Activated T-cell treated with anti-CD3 and anti-CD28 coated beads, Interleukin-2, amount 50 U/mL, for 48 hours (primary cell): Measurements from ENCODE around the gene DUSP8.
"Not testable (repeated sequence)": the region's sequence is repeated elsewhere in the genome, so short reads cannot be mapped to it uniquely, and the experiment has no call there.

ENCODE experiments used
- DNase-seq, 2 experiments: peaks; one replicate each; pipeline ENCODE4 v3.0.0-alpha.2; 2020

The DUSP8 gene

GRCh38 chr11:1513326-1514296, 58.5 kb downstream of the DUSP8 start:
- DNase-seq, result no peak

- DNase-seq, result not testable (repeated sequence)
Measured at GRCh38 chr11:1512531-1513258, 59.4 kb downstream of the DUSP8 start.

- no peak for DNase-seq
Measured at GRCh38 chr11:1511937-1512496, 60.1 kb downstream of the DUSP8 start.

- DNase-seq, result no peak
Measured at GRCh38 chr11:1510928-1511327, 61.1 kb downstream of the DUSP8 start.

GRCh38 chr11:1510351-1510750, 61.7 kb downstream of the DUSP8 start:
- not testable (repeated sequence) for DNase-seq

GRCh38 chr11:1509626-1510255, 62.3 kb downstream of the DUSP8 start:
- no peak for DNase-seq

GRCh38 chr11:1508986-1509385, 63.1 kb downstream of the DUSP8 start:
- DNase-seq, result no peak

- DNase-seq, result no peak
Measured at GRCh38 chr11:1508491-1508891, 63.6 kb downstream of the DUSP8 start.

- DNase-seq, result no peak
Measured at GRCh38 chr11:1507381-1508140, 64.5 kb downstream of the DUSP8 start.

GRCh38 chr11:1506981-1507380, 65.1 kb downstream of the DUSP8 start:
- no peak for DNase-seq

GRCh38 chr11:1505480-1505879, 66.6 kb downstream of the DUSP8 start:
- DNase-seq, result no peak

GRCh38 chr11:1504581-1505290, 67.3 kb downstream of the DUSP8 start:
- DNase-seq, result no peak

GRCh38 chr11:1504138-1504537, 67.9 kb downstream of the DUSP8 start:
- no peak for DNase-seq
